ENCODE results near the gene FIBIN.
A peak's percentile ranks its signal among the peaks of the same experiment; 100 is the strongest.

Gene FIBIN

GRCh38 chr11:27020751-27021150, 26.8 kb downstream of the FIBIN start:
- DNase-seq (ENCODE audit: insufficient read length, low spot score) = no peak
- no peak for FAIRE-seq

GRCh38 chr11:27022659-27023251, 28.8 kb downstream of the FIBIN start:
- FAIRE-seq = no peak
- no peak for DNase-seq (ENCODE audit: insufficient read length, low spot score)

GRCh38 chr11:27024865-27025264, 31.0 kb downstream of the FIBIN start:
- FAIRE-seq = no peak
- DNase-seq (ENCODE audit: insufficient read length, low spot score) = no peak

- FAIRE-seq = no peak
- no peak for DNase-seq (ENCODE audit: insufficient read length, low spot score)
Measured at GRCh38 chr11:27025312-27025955, 31.5 kb downstream of the FIBIN start.

- no peak for DNase-seq (ENCODE audit: insufficient read length, low spot score)
- FAIRE-seq = no peak
Measured at GRCh38 chr11:27025957-27026733, 32.2 kb downstream of the FIBIN start.

GRCh38 chr11:27028561-27028965, 34.7 kb downstream of the FIBIN start:
- DNase-seq (ENCODE audit: insufficient read length, low spot score) (no peak), FAIRE-seq (no peak)

- no peak for DNase-seq (ENCODE audit: insufficient read length, low spot score)
- no peak for FAIRE-seq
Measured at GRCh38 chr11:27029966-27030365, 36.1 kb downstream of the FIBIN start.

- DNase-seq (ENCODE audit: insufficient read length, low spot score) (no peak), FAIRE-seq (no peak)
Measured at GRCh38 chr11:27031754-27032153, 37.8 kb downstream of the FIBIN start.

- DNase-seq (ENCODE audit: insufficient read length, low spot score) = peak; percentile 3
- FAIRE-seq = no peak
Measured at GRCh38 chr11:27039873-27040272, 46.0 kb downstream of the FIBIN start.

GRCh38 chr11:27040302-27041115, 46.6 kb downstream of the FIBIN start, which contains the start of gene BBOX1:
Gene BBOX1, plus strand, starts transcription at chr11:27040815. Its CDS starts 14,616 bp downstream, at chr11:27055431.
- FAIRE-seq (no peak), DNase-seq (ENCODE audit: insufficient read length, low spot score) (no peak)

- FAIRE-seq = no peak
- no peak for DNase-seq (ENCODE audit: insufficient read length, low spot score)
Measured at GRCh38 chr11:27041141-27041899, 47.4 kb downstream of the FIBIN start.
